Astrocyte (in vitro differentiated cells and primary cell): ENCODE data around the gene ANKRD9. TPM values are rescaled to one million over a fixed set of nuclear protein-coding genes. Genes with fewer than 3 reads are reported as not detected.

Experiments
- DNase-seq: peaks from one replicate; pipeline ENCODE4 v3.0.0-alpha.2; 2010; ENCODE audit warnings: low read depth
- FAIRE-seq: peaks from 2 replicates; lab custom pipeline; 2011; peaks lifted over from hg19 to GRCh38; lab: Jason Lieb, UNC
- H2AFZ ChIP-seq: 2 replicates; pipeline ENCODE4 v1.6.0; 2012; ENCODE audit warnings: low read depth, low read length, inconsistent platforms
- H3K27ac ChIP-seq: 2 replicates; pipeline ENCODE4 v1.5.1; 2011; ENCODE audit warnings: low read depth, low read length, inconsistent platforms
- H3K27me3 ChIP-seq: 2 replicates; pipeline ENCODE4 v1.6.0; 2011; ENCODE audit warnings: low read length, inconsistent platforms; ENCODE audit not compliant: insufficient read depth
- H3K36me3 ChIP-seq: 2 replicates; pipeline ENCODE4 v1.5.1; 2011; ENCODE audit warnings: low read length, inconsistent platforms; ENCODE audit not compliant: insufficient read depth
- H3K4me1 ChIP-seq: 2 replicates; pipeline ENCODE4 v1.5.1; 2011; ENCODE audit warnings: low read length, inconsistent platforms; ENCODE audit not compliant: insufficient read depth
- H3K4me2 ChIP-seq: 2 replicates; pipeline ENCODE4 v1.6.0; 2012; ENCODE audit warnings: low read length, inconsistent platforms
- H3K4me3 ChIP-seq: 2 replicates; pipeline ENCODE4 v1.5.1; 2011; ENCODE audit warnings: low read depth, mild to moderate bottlenecking, low read length, inconsistent platforms; ENCODE audit not compliant: insufficient read depth
- H3K79me2 ChIP-seq: 2 replicates; pipeline ENCODE4 v1.6.0; 2012; ENCODE audit warnings: mild to moderate bottlenecking, low read length, inconsistent platforms; ENCODE audit not compliant: insufficient read depth
- H3K9ac ChIP-seq: 2 replicates; pipeline ENCODE4 v1.6.0; 2012; ENCODE audit warnings: mild to moderate bottlenecking, low read length, inconsistent platforms
- H3K9me3 ChIP-seq: 2 replicates; pipeline ENCODE4 v1.5.1; 2012; ENCODE audit warnings: low read depth, mild to moderate bottlenecking, low read length, inconsistent platforms; ENCODE audit not compliant: insufficient read depth
- H4K20me1 ChIP-seq: 2 replicates; pipeline ENCODE4 v1.6.0; 2012; ENCODE audit warnings: low read length, inconsistent platforms; ENCODE audit not compliant: insufficient read depth
- H3K27ac Mint-ChIP-seq: one replicate; pipeline ENCODE4 v1.8.0; 2021; ENCODE audit warnings: mild to moderate bottlenecking, mixed read lengths; ENCODE audit not compliant: unreplicated experiment
- H3K27me3 Mint-ChIP-seq: one replicate; pipeline ENCODE4 v1.8.0; 2021; ENCODE audit warnings: low read depth, mixed read lengths; ENCODE audit not compliant: unreplicated experiment
- H3K36me3 Mint-ChIP-seq: one replicate; pipeline ENCODE4 v1.8.0; 2021; ENCODE audit warnings: low read depth, mixed read lengths; ENCODE audit not compliant: unreplicated experiment
- H3K4me1 Mint-ChIP-seq: one replicate; pipeline ENCODE4 v1.8.0; 2021; ENCODE audit warnings: low read depth, mixed read lengths; ENCODE audit not compliant: unreplicated experiment
- H3K4me3 Mint-ChIP-seq: one replicate; pipeline ENCODE4 v1.8.0; 2021; ENCODE audit warnings: mild to moderate bottlenecking, moderate library complexity, mixed read lengths; ENCODE audit not compliant: unreplicated experiment
- H3K9me3 Mint-ChIP-seq: one replicate; pipeline ENCODE4 v1.8.0; 2021; ENCODE audit warnings: mild to moderate bottlenecking, mixed read lengths; ENCODE audit not compliant: unreplicated experiment
- CTCF ChIP-seq: IDR thresholded peaks from 2 replicates; pipeline ENCODE4 v1.5.1; 2011; ENCODE audit warnings: low read depth, mild to moderate bottlenecking, inconsistent platforms, low read length, moderate library complexity; ENCODE audit not compliant: insufficient read depth
- EZH2 ChIP-seq: IDR thresholded peaks from 2 replicates; pipeline ENCODE4 v1.6.1; 2012; ENCODE audit warnings: mild to moderate bottlenecking, low read length, inconsistent platforms; ENCODE audit not compliant: insufficient read depth
- total RNA-seq: library from RNA; stranded (reverse); gene quantifications from 2 replicates; pipeline ENCODE4 v1.2.1, GENCODE V29; 2021

ANKRD9 gene
- total RNA-seq, 1 donor from 2014 or later: 9.4 TPM

GRCh38 chr14:102532204-102532658 lies 22.7 kb upstream of the ANKRD9 start:
- FAIRE-seq (no peak), DNase-seq (no peak)
- Histone ChIP-seq H3K27me3 (no peaks in the 10 kb centered on the region), H3K36me3 (no peaks in the 10 kb centered on the region), H4K20me1 (no peaks in the 10 kb centered on the region), H3K4me3 (no peak overlapping the region), H3K4me2 (no peak overlapping the region), H3K27ac (no peak overlapping the region), H3K79me2 (no peaks in the 10 kb centered on the region), H3K9me3 (no peaks in the 10 kb centered on the region), H2AFZ (no peak overlapping the region), H3K9ac (no peak overlapping the region), H3K4me1 (peaks cover 6% of the 10 kb centered on the region)
- TF ChIP-seq CTCF (no peak), EZH2 (no peak)
- Mint-ChIP-seq H3K4me3 (no peak overlapping the region), H3K27me3 (no peaks in the 10 kb centered on the region), H3K4me1 (no peaks in the 10 kb centered on the region), H3K27ac (no peak overlapping the region), H3K36me3 (no peaks in the 10 kb centered on the region), H3K9me3 (no peaks in the 10 kb centered on the region)

- H3K4me3 ChIP-seq: no peak overlapping the region
- H2AFZ ChIP-seq: no peak overlapping the region
- no peaks in the 10 kb centered on the region for H3K79me2 ChIP-seq
- DNase-seq (no peak), FAIRE-seq (no peak)
- H3K36me3 Mint-ChIP-seq: no peaks in the 10 kb centered on the region
- H3K9ac ChIP-seq: no peak overlapping the region
- no peaks in the 10 kb centered on the region for H3K4me1 Mint-ChIP-seq
- no peak overlapping the region for H3K4me3 Mint-ChIP-seq
- no peaks in the 10 kb centered on the region for H3K9me3 Mint-ChIP-seq
- no peak overlapping the region for H3K27ac Mint-ChIP-seq
- no peak for TF ChIP-seq CTCF
- no peak for TF ChIP-seq EZH2
- no peaks in the 10 kb centered on the region for H3K27me3 Mint-ChIP-seq
- H3K9me3 ChIP-seq: no peaks in the 10 kb centered on the region
- H4K20me1 ChIP-seq: no peaks in the 10 kb centered on the region
- H3K36me3 ChIP-seq: no peaks in the 10 kb centered on the region
- no peak overlapping the region for H3K4me2 ChIP-seq
- H3K27ac ChIP-seq: no peak overlapping the region
- H3K4me1 ChIP-seq: peaks cover 6% of the 10 kb centered on the region
- no peaks in the 10 kb centered on the region for H3K27me3 ChIP-seq
Observed at GRCh38 chr14:102530828-102531478, 21.4 kb upstream of the ANKRD9 start.

- no peaks in the 10 kb centered on the region for H3K27me3 ChIP-seq
- no peaks in the 10 kb centered on the region for H3K27me3 Mint-ChIP-seq
- H3K9me3 ChIP-seq: no peaks in the 10 kb centered on the region
- H3K4me2 ChIP-seq: no peak overlapping the region
- FAIRE-seq: no peak
- no peaks in the 10 kb centered on the region for H3K36me3 ChIP-seq
- no peak overlapping the region for H3K4me3 Mint-ChIP-seq
- H3K9ac ChIP-seq: no peak overlapping the region
- H3K9me3 Mint-ChIP-seq: no peaks in the 10 kb centered on the region
- H3K27ac ChIP-seq: no peak overlapping the region
- H3K36me3 Mint-ChIP-seq: no peaks in the 10 kb centered on the region
- H3K4me1 ChIP-seq: peaks cover 14% of the 10 kb centered on the region
- DNase-seq: no peak
- H2AFZ ChIP-seq: no peak overlapping the region
- H3K4me1 Mint-ChIP-seq: no peaks in the 10 kb centered on the region
- TF ChIP-seq EZH2: no peak
- no peak for TF ChIP-seq CTCF
- H3K4me3 ChIP-seq: no peak overlapping the region
- H4K20me1 ChIP-seq: no peaks in the 10 kb centered on the region
- H3K79me2 ChIP-seq: no peaks in the 10 kb centered on the region
- H3K27ac Mint-ChIP-seq: no peak overlapping the region
Observed at GRCh38 chr14:102528431-102529170, 19.0 kb upstream of the ANKRD9 start.
